Smooth muscle cell (in vitro differentiated cells): ENCODE data around the gene RNF212B. TPM values are rescaled to one million over a fixed set of nuclear protein-coding genes. Genes with fewer than 3 reads are reported as not detected.
A peak's percentile ranks its signal among the peaks of the same experiment; 100 is the strongest.

Experiments used
- DNase-seq: peaks from one replicate; lab custom pipeline; 2025; ENCODE audit not compliant: unreplicated experiment; lab: John Stamatoyannopoulos, UW
- H2AFZ ChIP-seq: fragments of 200-600 bp; sonication (generic); 2 replicates; pipeline ENCODE4 v1.6.0; 2016; ENCODE audit warnings: antibody characterized with exemption, low read depth, mild to moderate bottlenecking
- H3F3A ChIP-seq: fragments of 200-600 bp; sonication (generic); 2 replicates; pipeline ENCODE4 v1.6.0; 2017; ENCODE audit warnings: antibody characterized with exemption, low read depth
- H3K27ac ChIP-seq: fragments of 200-600 bp; sonication (generic); 2 replicates; pipeline ENCODE4 v1.5.1; 2016; ENCODE audit warnings: low read depth, mild to moderate bottlenecking
- H3K27me3 ChIP-seq: fragments of 200-600 bp; sonication (generic); 2 replicates; pipeline ENCODE4 v1.6.1; 2016; ENCODE audit warnings: low read depth, mild to moderate bottlenecking
- H3K36me3 ChIP-seq: fragments of 200-600 bp; sonication (generic); 2 replicates; pipeline ENCODE4 v1.5.1; 2016; ENCODE audit warnings: low read depth
- H3K4me1 ChIP-seq: fragments of 200-600 bp; sonication (generic); 2 replicates; pipeline ENCODE4 v1.5.1; 2016; ENCODE audit warnings: low read depth
- H3K4me2 ChIP-seq: fragments of 200-600 bp; sonication (generic); 2 replicates; pipeline ENCODE4 v1.6.0; 2016; ENCODE audit warnings: mild to moderate bottlenecking
- H3K4me3 ChIP-seq: fragments of 200-600 bp; sonication (generic); 2 replicates; pipeline ENCODE4 v1.5.1; 2016; ENCODE audit warnings: mild to moderate bottlenecking
- H3K79me2 ChIP-seq: fragments of 200-600 bp; sonication (generic); 2 replicates; pipeline ENCODE4 v1.6.0; 2016; ENCODE audit warnings: low read depth, mild to moderate bottlenecking
- H3K9ac ChIP-seq: fragments of 200-600 bp; sonication (generic); 2 replicates; pipeline ENCODE4 v1.6.0; 2016; ENCODE audit warnings: low read depth
- H3K9me3 ChIP-seq: fragments of 200-600 bp; sonication (generic); replicated peaks from 2 replicates; pipeline ENCODE4 v1.5.1; 2016; ENCODE audit warnings: low read depth
- H4K20me1 ChIP-seq: fragments of 200-600 bp; sonication (generic); 2 replicates; pipeline ENCODE4 v1.6.0; 2016; ENCODE audit warnings: low read depth
- CTCF ChIP-seq: fragments of 200-600 bp; sonication (generic); IDR thresholded peaks from 2 replicates; pipeline ENCODE4 v1.5.1; 2017; ENCODE audit warnings: borderline replicate concordance, mild to moderate bottlenecking, antibody characterized with exemption; ENCODE audit not compliant: insufficient read depth, poor library complexity, severe bottlenecking
- WGBS: methylation state at CpG from one replicate; pipeline ENCODE4 v1.1.7; 2016; ENCODE audit warnings: low lambda C conversion rate; 5-methylcytosine and 5-hydroxymethylcytosine counted together
- polyA plus RNA-seq: library from polyadenylated mRNA; unstranded; fragments of >200 nt; fragmentation: Nextera tagmentation; extraction: Ambion mirVana; gene quantifications from 2 replicates; pipeline ENCODE4 v1.2.1, GENCODE V29; 2016
- total RNA-seq: library from RNA; depleted of rRNA; stranded (reverse); fragments of >200 nt; gene quantifications from 2 replicates; pipeline ENCODE4 v1.2.3, GENCODE V29; 2014

Gene RNF212B
- total and polyA plus RNA-seq, 2 experiments from 2014 or later: not detected

- Histone ChIP-seq H3K27me3 (no peaks in the 10 kb centered on the region), H3K9ac (no peak overlapping the region), H3K79me2 (peaks cover 21% of the 10 kb centered on the region), H3K4me2 (no peak overlapping the region), H3K27ac (no peak overlapping the region), H4K20me1 (peaks cover 11% of the 10 kb centered on the region), H3F3A (no peaks in the 10 kb centered on the region), H3K36me3 (no peaks in the 10 kb centered on the region), H3K4me1 (peaks cover 20% of the 10 kb centered on the region), H2AFZ (no peak overlapping the region), H3K9me3 (no peaks in the 10 kb centered on the region), H3K4me3 (no peak overlapping the region)
- no peak for DNase-seq
- TF ChIP-seq CTCF: no peak
- WGBS: 94% methylated on average over 6 of the region's 6 CpGs
Measured at GRCh38 chr14:23281247-23281646, 43.5 kb downstream of the RNF212B start.

- H3K9ac ChIP-seq: peak overlapping the region; percentile 76
- H3K4me2 ChIP-seq: peak overlapping the region; percentile 87
- peak overlapping the region; percentile 72 for H3K4me3 ChIP-seq
- no peaks in the 10 kb centered on the region for H3K36me3 ChIP-seq
- peak overlapping the region; percentile 83 for H2AFZ ChIP-seq
- H3K4me1 ChIP-seq: peaks cover 16% of the 10 kb centered on the region
- no peaks in the 10 kb centered on the region for H3K27me3 ChIP-seq
- peaks cover 8% of the 10 kb centered on the region for H4K20me1 ChIP-seq
- no peak for TF ChIP-seq CTCF
- DNase-seq: no peak
- no peaks in the 10 kb centered on the region for H3K9me3 ChIP-seq
- no peak overlapping the region for H3K27ac ChIP-seq
- WGBS: 42% methylated on average over 9 of the region's 9 CpGs
- H3K79me2 ChIP-seq: peaks cover 21% of the 10 kb centered on the region
- no peaks in the 10 kb centered on the region for H3F3A ChIP-seq
Measured at GRCh38 chr14:23284654-23285529, 47.2 kb downstream of the RNF212B start.

- no peak for DNase-seq
- no peak for TF ChIP-seq CTCF
- H3K9me3 ChIP-seq: no peaks in the 10 kb centered on the region
- no peaks in the 10 kb centered on the region for H3K36me3 ChIP-seq
- no peaks in the 10 kb centered on the region for H3K27me3 ChIP-seq
- H3K4me1 ChIP-seq: peaks cover 10% of the 10 kb centered on the region
- H3K4me2 ChIP-seq: peak overlapping the region; percentile 87
- no peak overlapping the region for H3K27ac ChIP-seq
- peak overlapping the region; percentile 72 for H3K4me3 ChIP-seq
- H2AFZ ChIP-seq: peak overlapping the region; percentile 83
- peaks cover 16% of the 10 kb centered on the region for H3K79me2 ChIP-seq
- WGBS: 3% methylated on average over 15 of the region's 22 CpGs
- H3F3A ChIP-seq: no peaks in the 10 kb centered on the region
- H3K9ac ChIP-seq: peak overlapping the region; percentile 76
- peaks cover 3% of the 10 kb centered on the region for H4K20me1 ChIP-seq
Measured at GRCh38 chr14:23285530-23286019, 47.8 kb downstream of the RNF212B start.
